Activated naive CD8-positive, alpha-beta T cell treated with anti-CD3 and anti-CD28 coated beads for 36 hours (primary cell): ENCODE measurements around the gene ASAP2. TPM values are rescaled to one million over a fixed set of nuclear protein-coding genes. Genes with fewer than 3 reads are reported as not detected.

Source experiments
- DNase-seq: peaks from one replicate; pipeline ENCODE4 v3.0.0; 2021
- H3K27ac Mint-ChIP-seq: one replicate; pipeline ENCODE4 v1.8.0; 2022; ENCODE audit warnings: mild to moderate bottlenecking, moderate library complexity, mixed read lengths
- H3K27me3 Mint-ChIP-seq: one replicate; pipeline ENCODE4 v1.8.0; 2022; ENCODE audit warnings: mild to moderate bottlenecking, mixed read lengths
- H3K36me3 Mint-ChIP-seq: one replicate; pipeline ENCODE4 v1.8.0; 2021; ENCODE audit warnings: mild to moderate bottlenecking, mixed read lengths
- H3K4me1 Mint-ChIP-seq: one replicate; pipeline ENCODE4 v1.8.0; 2021; ENCODE audit warnings: mixed read lengths
- H3K4me3 Mint-ChIP-seq: one replicate; pipeline ENCODE4 v1.8.0; 2022; ENCODE audit warnings: mild to moderate bottlenecking, moderate library complexity, mixed read lengths
- H3K9me3 Mint-ChIP-seq: one replicate; pipeline ENCODE4 v1.8.0; 2022; ENCODE audit warnings: mixed read lengths
- total RNA-seq, 2 experiments: library from RNA; stranded (reverse); gene quantifications; one replicate each; pipeline ENCODE4 v1.2.3, GENCODE V29; 2021

ASAP2 gene
- total RNA-seq, 2 experiments from 2014 or later: 0.04 to 0.12 TPM

GRCh38 chr2:9276074-9276473 lies 69.5 kb downstream of the ASAP2 start:
- H3K4me1 Mint-ChIP-seq: no peaks in the 10 kb centered on the region
- DNase-seq: no peak
- no peak overlapping the region for H3K4me3 Mint-ChIP-seq
- no peaks in the 10 kb centered on the region for H3K9me3 Mint-ChIP-seq
- H3K36me3 Mint-ChIP-seq: no peaks in the 10 kb centered on the region
- no peak overlapping the region for H3K27ac Mint-ChIP-seq
- peaks cover 3% of the 10 kb centered on the region for H3K27me3 Mint-ChIP-seq

GRCh38 chr2:9276901-9277451 lies 70.4 kb downstream of the ASAP2 start:
- no peak overlapping the region for H3K27ac Mint-ChIP-seq

GRCh38 chr2:9278439-9278838 lies 71.8 kb downstream of the ASAP2 start:
- Mint-ChIP-seq H3K9me3 (no peaks in the 10 kb centered on the region), H3K27ac (no peak overlapping the region), H3K4me3 (no peak overlapping the region), H3K4me1 (no peaks in the 10 kb centered on the region), H3K36me3 (no peaks in the 10 kb centered on the region), H3K27me3 (peaks cover under 1% of the 10 kb centered on the region)
- no peak for DNase-seq

More at GRCh38 chr2:9276901-9277451, 70.4 kb downstream of the ASAP2 start:
- H3K36me3 Mint-ChIP-seq: no peaks in the 10 kb centered on the region
- H3K4me3 Mint-ChIP-seq: no peak overlapping the region
- H3K4me1 Mint-ChIP-seq: no peaks in the 10 kb centered on the region
- DNase-seq: no peak
- H3K27me3 Mint-ChIP-seq: peaks cover 3% of the 10 kb centered on the region
- H3K9me3 Mint-ChIP-seq: no peaks in the 10 kb centered on the region

- H3K27me3 Mint-ChIP-seq: no peaks in the 10 kb centered on the region
- no peak overlapping the region for H3K4me3 Mint-ChIP-seq
- H3K27ac Mint-ChIP-seq: no peak overlapping the region
- H3K9me3 Mint-ChIP-seq: no peaks in the 10 kb centered on the region
- H3K4me1 Mint-ChIP-seq: no peaks in the 10 kb centered on the region
- no peak for DNase-seq
- H3K36me3 Mint-ChIP-seq: no peaks in the 10 kb centered on the region
Observed at GRCh38 chr2:9279426-9279825, 72.8 kb downstream of the ASAP2 start.

DNA sequence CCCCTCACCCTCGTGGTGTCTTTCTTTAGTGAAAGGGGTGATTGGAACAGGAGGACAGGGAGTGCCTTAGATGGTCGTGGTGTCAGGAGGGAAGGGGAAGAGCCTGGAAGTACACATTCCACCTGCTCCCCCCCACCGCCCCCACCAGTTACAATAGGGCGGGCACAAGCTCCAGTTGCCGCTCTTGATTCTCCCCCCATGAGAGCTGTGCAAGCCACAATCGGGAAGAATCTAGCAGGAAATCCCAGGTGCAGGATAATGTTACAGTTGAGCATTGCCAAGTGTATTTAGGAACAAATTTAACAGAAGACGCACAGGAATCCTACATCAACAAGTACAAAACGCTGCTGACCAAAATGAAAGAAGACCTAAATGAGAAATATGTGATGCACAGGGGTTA lies 73.6 kb downstream of the ASAP2 start:
- Mint-ChIP-seq H3K4me3 (no peak overlapping the region), H3K27ac (no peak overlapping the region), H3K36me3 (no peaks in the 10 kb centered on the region), H3K9me3 (no peaks in the 10 kb centered on the region), H3K27me3 (no peaks in the 10 kb centered on the region), H3K4me1 (no peaks in the 10 kb centered on the region)
- DNase-seq: no peak

GRCh38 chr2:9281145-9281544 lies 74.5 kb downstream of the ASAP2 start:
- no peak overlapping the region for H3K4me3 Mint-ChIP-seq
- no peaks in the 10 kb centered on the region for H3K36me3 Mint-ChIP-seq
- no peak for DNase-seq
- no peak overlapping the region for H3K27ac Mint-ChIP-seq
- H3K4me1 Mint-ChIP-seq: no peaks in the 10 kb centered on the region
- no peaks in the 10 kb centered on the region for H3K27me3 Mint-ChIP-seq
- no peaks in the 10 kb centered on the region for H3K9me3 Mint-ChIP-seq

DNA sequence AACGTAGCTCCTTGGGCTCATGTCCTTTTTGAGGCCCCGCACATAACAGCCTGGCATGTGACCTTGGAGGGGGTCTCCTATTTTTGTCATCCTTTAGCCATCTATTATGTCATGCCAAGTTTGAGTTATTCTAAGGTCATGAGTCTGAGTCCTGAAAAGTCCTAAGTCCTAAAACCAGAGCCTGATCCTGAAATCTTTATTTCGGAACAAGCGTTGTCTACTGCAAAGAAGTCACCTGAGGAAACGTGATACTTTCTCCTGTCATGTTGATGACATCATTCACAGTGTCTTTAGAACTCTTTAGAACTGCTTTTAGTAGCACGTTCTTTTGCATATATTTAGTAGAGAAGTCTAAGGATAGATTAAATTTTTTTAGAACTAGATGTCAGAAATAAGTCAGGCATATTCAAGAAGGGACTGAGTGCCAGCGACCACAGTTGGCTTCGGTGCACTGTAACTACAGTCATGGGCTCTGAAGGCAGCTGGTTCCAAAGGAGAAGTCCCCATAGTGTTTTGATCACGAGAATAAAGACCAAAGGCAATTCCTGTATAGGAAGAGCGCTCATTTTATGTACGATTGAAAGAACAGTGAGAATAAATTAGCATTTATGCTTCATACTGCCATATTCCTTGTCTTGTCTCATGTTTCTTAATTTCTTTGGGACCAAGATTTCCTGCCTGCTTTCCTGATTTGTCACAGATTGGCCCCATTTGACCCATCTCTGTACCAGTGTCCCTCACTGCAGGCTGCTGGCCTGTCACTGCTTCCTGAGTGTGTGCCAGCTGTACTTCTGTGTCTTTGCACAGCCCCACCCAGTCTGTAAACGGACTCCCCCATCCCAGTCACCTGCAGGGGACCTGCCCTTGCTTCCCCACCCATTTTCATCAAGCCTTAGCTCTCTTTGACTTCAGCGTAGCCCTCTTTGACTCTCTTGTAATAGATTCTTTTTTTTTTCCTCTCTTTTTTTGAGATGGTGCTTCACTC lies 75.8 kb downstream of the ASAP2 start:
- H3K36me3 Mint-ChIP-seq: no peaks in the 10 kb centered on the region
- DNase-seq: no peak
- H3K27me3 Mint-ChIP-seq: no peaks in the 10 kb centered on the region
- no peak overlapping the region for H3K4me3 Mint-ChIP-seq
- no peaks in the 10 kb centered on the region for H3K9me3 Mint-ChIP-seq
- H3K4me1 Mint-ChIP-seq: no peaks in the 10 kb centered on the region
- no peak overlapping the region for H3K27ac Mint-ChIP-seq

DNA sequence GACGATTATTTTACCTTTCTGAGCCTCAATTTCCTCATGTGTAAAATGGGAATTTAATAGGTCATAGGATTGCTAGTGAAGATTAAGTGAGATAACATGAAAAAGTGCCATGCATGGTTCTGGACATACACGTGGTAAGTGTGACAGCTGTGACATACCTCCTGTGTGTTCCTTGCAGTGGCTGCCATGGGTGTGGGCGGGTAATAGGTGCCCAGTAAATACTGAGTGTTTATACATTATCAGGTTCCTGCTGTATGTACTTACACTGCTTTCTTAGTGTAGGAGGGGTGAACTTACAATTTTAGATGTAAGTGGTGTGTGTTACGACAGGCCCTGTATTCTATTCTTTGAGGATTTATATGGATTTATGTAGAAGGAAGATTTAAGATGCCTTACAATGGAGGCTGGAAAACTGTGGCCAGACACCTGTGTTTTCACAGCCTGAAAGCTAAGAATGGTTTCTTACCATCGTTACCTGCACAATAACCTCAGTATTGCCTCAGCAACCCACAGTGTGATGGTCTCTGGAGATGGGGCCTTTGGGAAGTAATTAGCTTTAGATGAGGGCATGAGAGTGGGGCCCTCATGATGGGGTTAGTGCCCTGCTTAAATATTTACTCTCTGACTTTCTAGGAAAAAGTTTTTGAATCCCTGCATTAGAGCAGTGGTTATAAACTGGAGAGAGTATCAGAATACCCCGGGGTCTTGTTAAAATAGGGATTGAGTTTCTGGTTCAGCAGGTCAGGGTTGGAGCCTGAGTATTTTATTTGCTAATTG lies 78.1 kb downstream of the ASAP2 start:
- no peaks in the 10 kb centered on the region for H3K4me1 Mint-ChIP-seq

GRCh38 chr2:9285385-9285920 lies 78.8 kb downstream of the ASAP2 start:
- Mint-ChIP-seq H3K4me3 (no peak overlapping the region), H3K27ac (no peak overlapping the region), H3K27me3 (no peaks in the 10 kb centered on the region), H3K4me1 (no peaks in the 10 kb centered on the region), H3K36me3 (no peaks in the 10 kb centered on the region), H3K9me3 (no peaks in the 10 kb centered on the region)
- DNase-seq: no peak

More for the DNA sequence above, 78.1 kb downstream of the ASAP2 start:
- no peak overlapping the region for H3K27ac Mint-ChIP-seq
- H3K27me3 Mint-ChIP-seq: no peaks in the 10 kb centered on the region
- no peak overlapping the region for H3K4me3 Mint-ChIP-seq
- DNase-seq: no peak
- no peaks in the 10 kb centered on the region for H3K36me3 Mint-ChIP-seq
- H3K9me3 Mint-ChIP-seq: no peaks in the 10 kb centered on the region

- H3K27ac Mint-ChIP-seq: no peak overlapping the region
- no peak overlapping the region for H3K4me3 Mint-ChIP-seq
- no peaks in the 10 kb centered on the region for H3K27me3 Mint-ChIP-seq
- no peaks in the 10 kb centered on the region for H3K4me1 Mint-ChIP-seq
- DNase-seq: no peak
- no peaks in the 10 kb centered on the region for H3K9me3 Mint-ChIP-seq
- no peaks in the 10 kb centered on the region for H3K36me3 Mint-ChIP-seq
Observed at GRCh38 chr2:9285921-9286320, 79.3 kb downstream of the ASAP2 start.

DNA sequence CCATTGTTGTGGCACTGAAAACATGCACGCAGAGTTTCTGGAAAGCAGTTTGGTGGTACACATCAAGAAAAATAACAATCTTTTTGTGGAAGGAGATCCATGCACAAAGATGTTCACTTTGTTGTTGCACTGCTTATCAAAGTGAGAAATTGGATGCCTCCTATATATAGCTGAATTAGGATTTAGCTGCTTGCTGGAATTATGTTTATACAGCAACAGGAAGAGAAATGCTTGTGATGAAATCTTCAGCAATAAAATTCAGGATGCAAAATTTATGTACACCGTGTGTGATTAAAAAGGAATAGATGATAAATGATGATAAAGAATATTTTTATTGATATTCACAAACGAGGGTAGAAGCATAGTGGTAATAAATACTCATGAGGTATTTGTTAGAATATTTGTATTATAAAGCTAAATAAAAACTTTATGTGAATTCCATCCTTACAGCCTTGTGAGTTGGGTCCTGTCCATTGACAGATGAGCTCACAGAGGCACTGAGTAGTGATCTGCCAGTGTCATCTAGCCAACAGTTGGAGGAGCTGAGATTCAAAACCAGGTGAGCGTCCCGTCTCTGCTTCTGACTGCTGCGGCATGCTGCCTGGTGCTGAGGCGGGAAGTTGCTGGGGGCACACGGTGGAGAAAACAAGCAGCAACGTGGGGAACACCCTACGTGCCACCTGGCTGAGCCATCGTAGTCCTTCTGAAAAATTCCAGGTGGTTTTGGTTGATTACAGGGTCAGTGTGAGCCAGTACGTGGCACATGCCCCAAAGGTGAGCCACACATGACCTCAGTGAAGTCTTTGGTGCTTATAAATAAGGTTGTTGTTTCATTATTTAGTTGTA lies 80.2 kb downstream of the ASAP2 start:
- Mint-ChIP-seq H3K4me3 (no peak overlapping the region), H3K27ac (no peak overlapping the region), H3K27me3 (no peaks in the 10 kb centered on the region), H3K9me3 (no peaks in the 10 kb centered on the region), H3K4me1 (no peaks in the 10 kb centered on the region), H3K36me3 (no peaks in the 10 kb centered on the region)
- DNase-seq: no peak

GRCh38 chr2:9287400-9288045 lies 80.9 kb downstream of the ASAP2 start:
- H3K9me3 Mint-ChIP-seq: no peaks in the 10 kb centered on the region
- no peaks in the 10 kb centered on the region for H3K27me3 Mint-ChIP-seq
- H3K4me1 Mint-ChIP-seq: no peaks in the 10 kb centered on the region
- H3K4me3 Mint-ChIP-seq: no peak overlapping the region
- DNase-seq: no peak
- no peaks in the 10 kb centered on the region for H3K36me3 Mint-ChIP-seq
- no peak overlapping the region for H3K27ac Mint-ChIP-seq

- H3K4me3 Mint-ChIP-seq: no peak overlapping the region
- DNase-seq: no peak
- no peak overlapping the region for H3K27ac Mint-ChIP-seq
- no peaks in the 10 kb centered on the region for H3K9me3 Mint-ChIP-seq
- H3K27me3 Mint-ChIP-seq: no peaks in the 10 kb centered on the region
- no peaks in the 10 kb centered on the region for H3K36me3 Mint-ChIP-seq
- H3K4me1 Mint-ChIP-seq: no peaks in the 10 kb centered on the region
Observed at GRCh38 chr2:9288233-9288632, 81.6 kb downstream of the ASAP2 start.
